COR-L47 (cell line): ENCODE measurements around the gene STARD10.

Experiments used
- DNase-seq: peaks from one replicate; lab custom pipeline; 2025; lab: John Stamatoyannopoulos, UW

Gene STARD10

DNA sequence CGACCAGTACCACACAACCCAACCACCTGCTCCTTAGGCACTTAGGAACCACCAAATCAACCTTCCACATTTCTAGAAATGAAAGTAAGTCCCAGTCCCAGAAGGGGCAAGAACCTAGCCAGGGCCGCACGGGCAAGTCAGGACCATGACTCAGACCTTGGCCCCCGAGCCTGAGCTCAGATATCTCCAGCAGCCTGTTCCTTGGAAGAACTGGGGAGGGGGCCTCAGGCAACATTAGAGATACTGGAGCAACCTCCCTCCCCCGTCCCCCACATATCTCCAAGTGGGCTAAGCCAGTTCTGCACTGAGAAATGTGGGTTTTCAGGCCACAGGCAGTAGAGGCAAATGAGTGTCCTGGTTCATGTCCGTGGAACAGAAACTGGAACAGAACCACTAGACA is 49.4 kb downstream of the STARD10 start:
- DNase-seq = no peak

DNA sequence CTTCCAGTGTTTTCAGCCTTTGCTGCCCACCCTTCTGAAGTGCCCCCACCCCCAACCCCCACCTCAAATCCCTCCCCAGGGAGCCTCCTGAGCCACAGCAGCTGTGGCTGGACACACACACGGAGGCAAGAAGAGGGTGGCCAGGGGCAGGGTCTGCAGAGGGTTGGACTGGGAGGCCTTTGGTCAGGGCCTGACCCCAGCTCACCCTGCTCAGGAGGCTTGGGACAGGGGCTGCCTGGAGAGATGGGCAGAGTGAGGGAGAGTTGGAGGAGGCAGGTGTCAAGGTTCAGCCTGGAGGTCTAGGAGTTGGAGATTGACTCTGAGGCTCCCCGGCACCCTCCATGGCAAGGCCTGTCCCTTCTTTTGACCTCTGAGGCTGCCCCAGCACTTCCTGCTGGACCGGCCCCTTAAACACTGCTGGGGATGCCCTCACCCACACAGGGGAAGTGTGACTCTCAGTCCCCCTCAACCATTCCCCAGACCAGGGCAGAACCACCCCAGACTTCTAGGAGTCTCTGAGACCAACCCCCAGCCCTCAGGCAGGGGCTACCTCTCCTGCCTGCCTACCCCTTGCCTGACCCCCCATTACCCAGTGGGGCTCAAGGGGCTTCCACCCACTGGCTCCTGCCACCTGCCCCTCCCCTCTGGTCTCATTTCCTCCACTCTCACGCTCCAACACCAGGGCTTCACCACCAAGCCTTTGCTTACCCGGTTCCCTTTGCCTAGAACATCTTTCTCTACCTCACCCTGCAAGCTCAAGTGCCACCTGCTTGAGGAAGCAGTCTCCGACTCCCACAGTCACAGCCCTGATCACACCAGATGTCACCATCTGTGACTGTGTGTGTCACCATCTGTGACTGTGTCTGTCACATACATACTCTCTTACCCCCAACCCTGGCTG is 50.3 kb downstream of the STARD10 start:
- no peak for DNase-seq

DNA sequence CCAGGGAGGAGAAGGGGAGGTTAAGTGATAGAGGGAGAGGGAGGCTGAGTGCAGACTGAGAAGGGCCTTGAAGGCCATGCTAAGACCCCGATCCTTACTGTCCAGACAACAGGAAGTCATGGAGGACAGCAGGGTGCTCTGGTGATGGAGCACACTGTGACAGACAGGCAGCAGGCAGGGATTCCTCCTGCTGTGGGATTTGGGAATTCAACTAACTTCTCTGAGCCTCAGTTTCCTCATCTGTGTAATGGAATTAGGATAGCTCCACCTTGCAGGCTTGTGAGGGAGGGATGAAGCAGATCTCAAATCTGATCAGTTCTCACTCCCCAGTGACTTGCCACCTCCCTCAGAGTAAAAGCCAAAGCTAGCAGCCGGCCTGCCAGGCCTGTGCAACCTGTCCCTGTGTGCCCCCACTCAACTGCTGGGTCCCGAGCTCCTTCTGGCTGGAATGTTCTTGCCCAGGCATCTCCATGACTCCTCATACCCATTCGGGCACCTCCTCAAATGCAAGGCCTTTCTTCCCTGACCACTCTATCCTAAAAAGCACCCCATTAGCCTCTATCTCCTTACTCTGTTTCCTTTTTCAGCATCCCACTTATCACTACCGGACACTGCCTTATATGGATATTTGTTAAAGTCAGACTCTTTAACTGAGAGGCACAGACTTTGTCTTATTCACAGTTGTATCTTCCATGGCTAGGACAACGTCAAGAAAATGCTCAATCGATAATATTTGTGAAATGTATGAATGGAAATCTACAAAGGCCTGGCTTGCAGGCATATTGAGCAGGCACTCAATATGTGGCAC is 51.1 kb downstream of the STARD10 start:
- DNase-seq = no peak

DNA sequence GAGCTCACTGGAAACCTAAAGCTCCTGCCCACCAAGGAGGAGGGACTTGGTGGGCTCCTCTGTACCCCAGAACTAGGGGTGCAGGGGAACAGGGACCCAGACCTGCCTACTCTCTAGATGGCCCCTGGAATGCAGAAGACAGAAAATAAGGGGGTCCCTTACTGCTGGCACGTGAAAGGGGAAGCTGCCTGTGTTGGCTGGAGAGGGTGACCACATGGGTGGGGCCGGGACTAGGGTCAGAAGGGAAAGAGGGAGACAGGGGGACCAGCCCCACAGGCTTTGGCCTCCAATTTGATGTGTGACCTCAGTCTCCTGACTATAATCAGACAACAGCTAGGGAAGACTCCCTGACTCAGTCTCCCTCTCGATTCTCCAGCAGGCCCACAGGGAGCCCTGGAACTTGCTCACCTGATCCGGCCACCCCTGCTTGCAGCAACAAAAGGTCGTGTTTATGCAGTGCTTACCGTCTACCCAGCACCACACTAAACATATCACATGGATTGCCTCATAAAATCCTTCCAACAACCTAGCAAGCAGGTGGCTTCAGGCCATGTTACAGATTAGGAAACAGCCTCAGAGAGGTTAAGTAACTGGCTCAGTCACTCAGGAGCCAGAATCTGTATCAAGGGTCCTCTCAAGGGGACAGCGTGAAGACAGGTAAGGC is 51.9 kb downstream of the STARD10 start:
- DNase-seq = no peak

DNA sequence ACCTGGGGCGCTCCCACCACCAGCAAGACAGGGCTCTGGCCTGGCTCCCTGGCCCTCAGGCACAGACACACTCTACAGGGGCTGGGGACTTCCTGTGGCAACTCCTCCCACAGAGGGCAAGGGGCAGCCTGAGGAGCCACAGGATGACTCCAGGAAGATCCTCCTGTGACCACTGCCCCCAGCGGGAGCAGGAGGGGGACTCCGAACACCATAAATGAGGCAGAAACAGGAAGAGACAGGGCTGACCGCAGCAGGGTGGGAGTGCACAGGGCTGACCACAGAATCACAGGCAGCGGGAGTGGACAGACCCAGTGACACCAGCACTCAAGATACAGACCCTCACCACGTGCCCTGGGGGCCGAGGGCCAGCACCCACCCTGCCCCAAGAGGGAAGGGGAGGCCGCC is 52.4 kb downstream of the STARD10 start:
- DNase-seq = no peak

DNA sequence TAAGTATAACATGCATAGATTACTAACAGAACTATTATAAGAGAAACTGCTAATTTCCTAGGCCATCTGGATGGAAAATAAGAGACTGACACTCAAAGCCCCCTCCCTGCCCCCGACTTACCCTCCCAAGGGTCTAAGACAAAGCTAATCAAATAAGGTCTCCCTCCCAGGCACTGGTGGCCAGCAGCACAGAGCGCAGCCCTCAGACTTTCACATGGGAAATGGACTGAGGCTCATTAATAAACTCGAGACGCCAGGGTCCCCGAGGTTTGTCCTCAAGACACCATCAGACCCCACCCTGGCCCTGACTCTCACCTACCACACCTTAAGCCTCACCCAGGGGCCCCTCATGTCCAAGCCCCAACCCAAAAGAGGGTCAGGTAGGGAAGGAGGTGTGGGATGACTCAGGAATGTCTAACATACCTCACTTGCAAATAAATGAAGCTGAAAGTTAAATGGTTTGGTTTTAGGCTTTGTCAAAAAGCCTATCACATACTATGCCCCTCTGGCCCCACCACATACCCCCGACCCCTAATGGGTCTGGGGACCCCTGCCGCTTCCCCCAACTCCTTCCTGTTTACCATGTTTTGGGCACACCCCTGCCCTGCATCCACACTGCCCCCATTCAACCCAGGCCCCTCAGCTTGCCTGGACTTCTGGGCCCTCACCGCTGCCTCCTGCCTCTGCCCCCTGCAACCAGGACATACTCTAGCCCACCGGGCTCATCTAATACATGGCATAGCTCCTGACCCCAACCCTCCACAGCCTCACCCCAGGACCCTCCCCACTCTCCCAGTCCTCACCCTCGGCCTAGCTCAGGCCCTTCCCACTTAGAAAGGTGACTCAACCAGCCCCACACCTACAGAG is 53.1 kb downstream of the STARD10 start:
- DNase-seq = no peak

DNA sequence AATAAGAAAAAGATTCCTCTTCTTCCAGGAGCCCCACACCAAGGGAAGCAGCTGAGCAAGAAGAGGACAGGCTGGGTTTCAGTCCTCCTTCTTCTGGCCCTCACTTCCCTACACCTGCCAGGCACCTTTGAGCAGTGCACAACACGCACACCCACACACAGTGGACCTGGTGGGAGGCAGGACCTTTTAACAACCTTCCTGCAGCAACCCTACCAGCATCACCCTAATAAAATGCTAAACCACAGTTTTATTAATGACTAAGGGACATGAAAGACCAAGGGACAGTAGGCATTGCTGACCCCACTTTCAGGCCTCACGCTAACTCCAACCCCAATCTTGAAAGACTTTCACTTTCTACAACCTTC is 53.8 kb downstream of the STARD10 start:
- no peak for DNase-seq

DNA sequence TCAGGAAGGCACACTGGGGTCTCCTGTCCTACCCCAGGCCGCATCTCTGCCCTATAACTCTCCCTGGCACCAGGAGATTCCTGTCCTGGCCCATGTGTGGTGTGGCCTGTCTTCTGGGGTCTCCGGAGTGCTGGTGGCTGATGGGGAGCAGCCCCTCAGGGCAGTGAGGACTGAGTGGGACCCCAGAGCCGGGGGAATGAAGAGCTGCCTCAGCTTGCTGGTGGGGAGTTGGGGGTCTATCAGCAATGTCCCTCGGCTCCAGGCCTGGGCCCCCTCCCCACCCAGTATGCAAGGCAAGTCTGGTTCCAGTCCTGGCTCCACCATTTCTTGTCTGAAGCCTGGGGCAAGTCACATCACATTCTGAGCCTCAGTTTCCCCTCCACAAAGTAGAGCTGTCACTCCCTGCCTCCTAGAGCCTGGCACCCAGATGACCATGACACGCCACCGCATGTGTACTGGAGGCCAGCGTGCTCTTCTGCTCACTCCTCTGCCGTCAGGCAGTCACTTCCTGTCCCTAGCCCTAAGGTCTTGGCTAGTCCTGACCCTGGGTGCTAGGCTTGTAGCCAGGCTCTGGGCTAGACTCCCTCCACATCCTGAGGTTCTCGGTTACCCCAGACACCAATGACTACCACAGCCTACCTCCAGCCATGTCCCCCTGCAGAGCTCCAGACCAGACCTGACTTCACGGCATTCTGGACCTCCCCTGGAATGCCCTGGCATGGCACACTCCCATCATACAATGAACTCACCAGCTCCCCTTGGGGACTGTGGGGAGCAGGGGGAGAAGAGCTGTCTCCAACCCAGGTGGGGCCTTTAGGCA is 54.4 kb downstream of the STARD10 start:
- DNase-seq = no peak

DNA sequence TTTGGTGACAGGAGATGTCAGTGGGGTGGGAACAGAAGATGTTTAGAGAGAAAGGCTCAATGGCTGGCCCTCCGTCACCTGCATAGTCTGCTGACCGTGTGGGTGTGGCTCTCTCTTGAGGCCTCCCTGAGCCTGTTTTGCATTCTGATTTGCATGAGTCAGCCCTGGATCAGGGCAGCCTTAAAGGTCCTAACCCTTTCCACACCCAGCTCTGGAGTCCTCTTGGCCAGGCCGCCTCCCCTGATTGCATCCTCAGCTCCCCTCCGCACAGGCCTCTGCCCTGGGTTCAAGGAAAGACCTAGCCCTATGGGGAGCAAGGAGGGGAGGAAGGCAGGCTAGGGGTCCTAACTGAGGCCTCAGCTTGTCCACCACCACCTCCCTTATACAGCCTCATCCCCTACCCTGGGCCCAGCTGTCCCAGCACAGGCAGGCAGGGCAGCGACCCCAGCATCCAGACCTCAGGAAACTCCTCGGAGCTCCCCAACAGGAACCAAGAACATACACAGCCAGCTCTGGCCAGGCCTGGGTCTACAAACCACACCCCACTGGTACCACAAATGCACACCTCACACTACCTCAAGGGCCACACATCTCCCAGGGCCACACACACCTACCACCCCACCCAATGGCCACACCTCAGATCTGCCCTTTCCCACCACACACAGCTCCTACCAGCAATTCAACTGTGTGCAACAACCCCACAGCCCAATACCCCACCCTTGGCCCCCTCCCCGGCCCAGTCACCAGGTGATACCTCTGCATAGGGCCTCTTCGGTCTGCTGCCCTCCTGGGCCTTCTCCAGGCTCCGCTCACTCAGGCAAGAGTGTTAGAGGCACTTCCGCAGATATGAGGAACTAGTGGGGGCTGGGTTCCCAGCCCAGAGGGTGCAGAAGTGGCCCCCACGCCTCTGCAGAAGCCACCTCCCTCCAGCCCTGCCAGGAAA is 55.4 kb downstream of the STARD10 start:
- DNase-seq = no peak

DNA sequence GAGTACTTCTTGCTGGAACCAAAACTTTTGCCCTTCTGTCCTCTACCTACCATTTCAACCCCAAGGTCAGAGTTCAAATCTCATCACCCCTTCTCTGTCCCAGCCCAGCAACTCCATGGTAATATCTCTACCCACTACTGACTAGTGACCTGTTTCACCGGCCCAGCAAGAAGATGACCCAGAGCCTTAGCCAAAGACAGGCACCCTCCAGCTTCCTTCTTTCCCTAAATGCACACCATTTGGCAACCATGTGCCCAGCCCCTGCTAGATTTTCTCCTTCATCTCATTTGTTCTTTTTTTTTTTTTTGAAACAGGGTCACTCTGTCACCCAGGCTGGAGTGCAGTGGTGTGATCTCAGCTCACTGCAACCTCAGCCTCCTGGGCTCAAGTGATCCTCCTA is 56.5 kb downstream of the STARD10 start:
- DNase-seq = no peak

DNA sequence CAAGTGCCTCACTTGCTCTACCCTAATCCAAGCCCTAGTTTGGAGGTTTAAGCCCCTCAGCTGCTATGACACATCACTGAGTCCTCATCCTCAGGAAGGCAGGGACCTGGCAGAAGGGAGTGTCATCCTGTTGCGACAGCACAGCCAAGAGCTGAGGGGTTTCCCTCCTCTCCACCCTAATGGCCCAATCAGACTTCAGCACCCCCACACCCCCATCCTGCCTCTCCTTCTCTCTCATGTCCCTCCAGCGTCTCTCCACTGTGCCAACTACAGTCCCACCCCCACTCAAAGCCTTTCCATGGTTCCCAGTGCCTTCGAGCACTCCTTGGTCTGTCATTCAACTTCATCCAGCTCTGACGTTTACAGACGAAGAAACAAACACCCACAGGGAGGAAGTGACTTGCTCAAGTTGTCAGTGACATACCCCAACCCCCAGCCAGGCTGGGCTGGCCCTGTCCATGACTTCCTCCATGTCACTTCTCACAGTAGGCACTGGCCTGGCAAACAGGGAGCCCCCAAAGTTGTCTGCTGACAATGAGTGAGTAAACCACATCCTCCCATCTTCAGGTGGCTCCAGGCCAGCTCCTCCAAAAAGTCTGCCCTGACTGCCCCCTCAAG is 57.3 kb downstream of the STARD10 start:
- no peak for DNase-seq

DNA sequence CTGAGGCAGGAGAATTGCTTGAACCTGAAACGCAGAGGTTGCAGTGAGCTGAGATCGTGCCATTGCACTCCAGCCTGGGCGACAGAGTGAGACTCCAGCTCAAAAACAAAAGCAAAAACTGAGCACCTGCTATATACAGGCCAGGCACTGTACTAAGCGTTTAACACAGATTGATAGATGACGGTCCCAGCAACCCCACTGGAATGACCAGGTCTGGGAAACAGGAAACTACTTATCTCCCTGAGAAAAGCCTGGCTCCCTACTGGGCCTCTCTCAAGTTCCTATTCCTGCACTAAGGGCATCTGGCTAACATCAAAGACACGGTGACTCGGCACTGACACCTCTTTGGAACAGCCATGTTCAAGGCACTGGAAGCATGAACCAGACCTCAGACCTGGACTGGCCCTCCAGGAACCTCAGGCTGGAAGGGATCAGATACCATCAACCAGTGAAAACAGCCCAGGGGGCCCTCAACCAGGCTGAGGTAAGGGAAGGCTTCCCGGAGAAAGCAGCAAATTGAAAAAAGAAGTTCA is 58.3 kb downstream of the STARD10 start:
- DNase-seq = no peak

DNA sequence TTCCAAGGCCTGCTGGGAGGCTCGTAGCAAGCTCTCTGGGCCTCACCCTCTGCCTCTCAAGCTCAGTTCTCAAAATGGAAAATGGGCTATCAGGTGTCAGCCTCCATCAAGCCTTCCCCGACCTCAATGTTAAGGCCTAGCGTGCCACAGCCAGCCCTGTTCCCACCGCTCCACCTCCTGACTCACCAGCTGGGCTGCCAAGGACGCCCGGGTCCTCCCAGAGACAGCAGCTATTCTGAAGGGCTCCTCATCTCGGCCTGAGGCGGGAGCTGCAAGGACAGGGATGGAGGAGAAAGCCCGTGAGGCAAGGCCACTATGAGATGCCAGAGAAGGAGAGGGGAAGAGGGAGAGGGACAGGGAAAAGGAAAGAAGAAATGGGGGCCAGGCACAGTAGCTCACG is 61.5 kb downstream of the STARD10 start:
- DNase-seq = no peak

DNA sequence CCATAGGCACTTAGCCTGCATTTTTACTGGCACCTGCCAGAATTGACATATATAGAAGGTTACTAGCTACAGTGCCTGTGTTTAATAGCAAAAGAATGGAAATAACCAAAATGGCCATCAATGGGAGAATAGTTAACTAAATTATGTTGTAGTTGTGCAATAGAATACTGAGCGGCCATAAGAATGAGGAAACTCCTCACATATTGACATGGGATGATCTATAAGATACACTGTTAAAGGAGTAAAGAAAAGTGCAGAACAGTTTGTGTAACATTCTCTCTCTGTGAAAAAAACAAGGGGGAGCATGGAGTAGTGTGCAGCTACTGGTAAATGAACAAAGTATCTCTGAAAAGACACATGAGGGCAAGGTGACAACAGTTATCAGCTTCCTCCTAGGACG is 63.1 kb downstream of the STARD10 start:
- DNase-seq = no peak

DNA sequence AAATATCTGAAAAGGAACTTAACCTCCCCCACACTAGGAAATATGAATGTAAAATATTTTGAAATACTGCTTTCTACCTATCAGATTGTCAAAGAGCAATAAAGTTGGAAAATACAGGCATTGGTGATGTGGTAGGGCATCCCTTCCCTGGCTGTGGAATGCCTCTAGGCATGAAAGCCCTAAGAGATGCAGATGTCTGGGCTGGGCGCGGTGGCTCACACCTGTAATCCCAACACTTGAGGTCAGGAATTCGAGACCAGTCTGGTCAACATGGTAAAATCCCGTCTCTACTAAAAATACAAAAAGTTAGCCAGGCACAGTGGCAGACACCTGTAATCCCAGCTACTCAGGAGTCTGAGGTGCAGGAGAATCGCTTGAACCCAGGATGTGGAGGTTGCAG is 63.6 kb downstream of the STARD10 start:
- DNase-seq = no peak

DNA sequence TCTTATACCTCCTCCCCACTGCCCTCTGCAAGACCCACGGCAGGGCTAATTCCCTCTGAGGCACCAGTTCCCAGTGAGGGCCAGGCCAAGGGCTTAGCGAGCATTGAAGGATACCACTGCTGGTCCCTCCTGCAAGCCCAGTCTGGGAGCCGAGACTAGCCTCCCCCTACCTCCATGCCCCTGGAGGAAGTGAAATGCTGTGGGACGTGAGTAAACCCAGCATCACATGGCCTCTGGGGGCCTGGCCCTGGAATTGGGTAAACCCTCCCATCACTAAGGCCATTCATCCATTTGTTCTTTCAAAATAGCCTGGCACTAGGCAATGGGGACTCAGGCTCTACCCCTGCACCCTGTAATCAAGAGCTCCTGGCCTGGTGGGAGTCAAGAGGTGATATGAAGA is 66.3 kb downstream of the STARD10 start:
- no peak for DNase-seq

DNA sequence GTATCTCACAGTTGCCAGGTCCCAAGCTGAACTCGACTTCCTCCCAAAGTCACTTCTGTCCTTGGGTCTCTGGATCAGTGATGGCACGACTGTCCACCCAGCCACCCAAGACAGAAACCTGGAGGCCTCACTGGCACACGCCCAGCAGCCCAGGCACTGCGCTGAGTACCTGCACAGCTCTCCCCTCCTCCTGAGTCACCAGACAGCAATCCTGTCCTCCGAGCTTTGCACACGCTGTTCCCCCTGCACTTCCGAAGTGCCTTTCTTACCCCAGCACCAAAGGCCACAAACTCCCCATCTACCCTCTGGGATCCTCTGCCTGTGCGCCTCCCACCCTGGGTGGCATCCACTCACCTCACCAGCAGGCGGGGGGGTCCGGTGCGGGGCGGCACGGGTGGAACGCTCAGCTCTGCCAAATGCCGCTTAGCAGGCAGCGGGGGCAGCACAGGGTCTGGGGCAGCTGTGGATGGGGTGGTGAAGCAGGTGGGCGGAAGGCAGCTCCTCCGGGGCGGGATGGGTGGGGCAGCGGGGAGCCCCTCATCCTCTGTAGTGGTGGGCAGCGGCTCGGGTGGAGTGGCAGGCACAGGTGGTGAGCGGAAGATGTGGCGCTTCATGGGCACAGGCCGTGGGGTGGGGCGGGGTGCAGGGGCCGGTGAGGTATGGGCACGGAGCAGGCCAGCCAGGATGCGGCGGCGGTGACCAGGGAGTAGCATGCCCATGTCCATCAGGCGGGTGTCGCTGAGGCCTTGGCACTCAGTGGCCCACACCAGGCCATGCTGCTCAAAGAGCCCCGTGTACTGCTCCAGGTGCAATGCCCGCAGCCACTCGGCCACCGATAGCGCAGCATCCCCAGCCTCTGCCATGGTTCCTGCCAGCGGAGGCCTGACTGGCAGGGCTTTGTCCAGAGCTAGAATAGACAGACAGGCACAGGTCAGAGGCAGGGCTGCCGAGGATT is 67.3 kb downstream of the STARD10 start:
- no peak for DNase-seq

DNA sequence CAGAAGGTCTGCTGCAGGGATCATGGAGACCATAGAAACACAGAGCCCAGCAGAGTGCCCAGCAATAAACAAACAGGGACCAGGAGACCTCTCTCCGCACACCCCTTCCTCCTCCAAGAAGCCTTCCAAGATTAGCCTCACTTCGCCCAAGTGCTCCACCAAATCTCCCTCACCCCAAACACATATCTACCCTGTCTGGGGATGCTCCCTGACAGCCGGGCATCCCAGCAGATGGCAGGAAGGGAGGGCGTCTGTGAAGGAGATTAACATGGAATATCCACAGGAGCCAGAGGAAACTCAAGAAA is 68.2 kb downstream of the STARD10 start:
- no peak for DNase-seq
